Stomach (tissue), 4 donors: ENCODE data around the gene PDXDC1.

Source experiments
- CTCF ChIP-seq, 7 experiments: fragments of 450-650 bp in 4 of 7; fragments of 200-600 bp in 3 of 7; sonication (generic) in 3 of 7; IDR thresholded peaks; one replicate each; pipeline ENCODE4 v1.5.1; 2016 to 2019; ENCODE audit warnings: antibody characterized with exemption in 7 of 7, control low read depth in 2 of 7, mild to moderate bottlenecking in 1 of 7
- EP300 ChIP-seq: sonication (generic); formaldehyde crosslinking; IDR thresholded peaks from one replicate; pipeline ENCODE4 v1.6.1; 2017; ENCODE audit warnings: antibody characterized with exemption
- POLR2A ChIP-seq, 4 donors: fragments of 450-650 bp; IDR thresholded peaks; one replicate each; pipeline ENCODE4 v1.6.1; 2016; ENCODE audit warnings: antibody characterized with exemption in 4 of 4, control low read depth in 2 of 4, mild to moderate bottlenecking in 1 of 4, moderate library complexity in 1 of 4

DNA sequence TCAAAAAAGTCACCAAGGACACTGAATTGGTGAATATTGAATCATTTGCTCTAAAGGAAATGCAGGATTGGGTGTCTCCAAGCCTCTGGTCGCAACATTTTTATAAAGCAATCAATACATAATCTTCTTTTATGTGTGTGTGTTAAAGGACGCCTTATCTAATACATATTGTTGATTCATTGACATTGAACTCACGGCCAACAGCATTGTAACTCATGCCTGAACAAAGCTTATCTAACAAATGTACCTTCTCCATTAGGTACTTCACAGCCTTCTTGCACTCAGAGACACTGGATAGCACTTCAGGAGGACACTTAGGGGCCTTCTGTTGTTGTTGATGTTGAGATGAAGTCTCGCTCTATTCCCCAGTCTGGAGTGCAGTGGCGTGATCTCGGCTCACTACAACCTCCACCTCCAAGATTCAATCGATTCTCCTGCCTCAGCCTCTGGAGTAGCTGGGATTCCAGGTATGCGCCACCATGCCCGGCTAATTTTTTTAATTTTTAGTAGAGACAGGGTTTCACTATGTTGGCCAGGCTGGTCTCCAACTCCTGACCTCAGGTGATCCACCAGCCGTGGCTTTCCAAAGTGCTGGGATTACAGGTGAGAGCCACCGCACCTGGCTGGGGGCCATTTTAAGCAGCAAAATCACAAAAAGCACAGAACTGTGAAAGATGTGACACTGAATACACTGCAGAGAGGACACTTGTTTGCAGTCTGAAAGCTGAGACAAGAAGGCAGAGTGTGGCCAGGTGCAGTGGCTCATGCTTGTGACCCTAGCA lies 13.2 kb upstream of the PDXDC1 start:
- TF ChIP-seq CTCF (IDR thresholded peaks at IDR 0.05) (no peak), POLR2A (IDR thresholded peaks at IDR 0.05) (no peak), EP300 (no peak)
